ENCODE measurements around the gene MCTP1.
A peak's percentile ranks its signal among the peaks of the same experiment; 100 is the strongest.
"Not testable (repeated sequence)": the region's sequence is repeated elsewhere in the genome, so short reads cannot be mapped to it uniquely, and the experiment has no call there.

Gene MCTP1

DNA sequence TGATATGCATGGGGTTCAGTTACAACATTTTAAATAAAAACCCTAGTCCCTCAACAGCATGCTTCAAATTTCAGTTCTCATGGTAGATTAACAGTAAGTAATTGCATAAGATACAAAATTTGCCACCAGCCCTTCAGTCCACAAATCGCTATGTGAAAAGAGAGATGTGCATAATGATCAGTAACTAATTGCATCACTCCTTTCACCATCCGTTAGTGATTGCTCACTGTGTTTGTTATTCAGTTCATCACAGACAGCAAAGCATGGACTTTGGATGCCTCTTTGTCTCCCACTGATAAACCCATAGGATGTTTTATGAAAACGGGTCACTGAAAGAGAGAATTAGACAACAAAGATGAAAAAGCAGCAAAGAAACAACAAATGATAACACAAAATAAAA lies 103.2 kb downstream of the MCTP1 start:
- DNase-seq (ENCODE audit: low spot score): no peak

DNA sequence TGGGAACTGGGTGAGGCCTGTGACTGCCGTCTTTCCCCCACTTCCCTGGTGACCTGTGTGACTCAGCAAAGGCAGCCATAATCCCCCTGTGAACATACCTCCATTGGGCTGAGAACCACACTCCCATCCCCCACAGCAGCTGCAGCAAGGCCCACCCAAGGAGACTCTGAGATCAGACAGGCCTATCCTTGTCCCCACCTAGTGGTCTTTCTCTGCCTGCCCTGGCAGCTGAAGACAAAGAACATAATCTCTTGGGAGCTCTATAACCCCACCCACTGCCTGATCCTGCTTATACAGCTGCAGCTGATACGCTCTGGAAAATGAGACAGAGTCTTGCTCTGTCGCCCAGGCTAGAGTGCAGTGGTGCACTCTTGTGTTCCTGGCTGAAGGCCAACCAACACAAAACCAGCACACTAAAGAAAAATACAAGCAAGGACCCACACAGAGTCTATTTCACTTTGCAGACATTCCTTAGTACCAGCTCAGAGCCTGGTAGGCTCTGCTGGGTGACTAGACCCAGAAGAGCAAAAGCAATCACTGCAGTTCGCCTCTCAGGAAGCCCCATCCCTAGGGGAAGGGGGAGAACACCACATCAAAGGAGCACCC lies 106.7 kb downstream of the MCTP1 start:
- peak; percentile 61 for DNase-seq (ENCODE audit: low spot score)

DNA sequence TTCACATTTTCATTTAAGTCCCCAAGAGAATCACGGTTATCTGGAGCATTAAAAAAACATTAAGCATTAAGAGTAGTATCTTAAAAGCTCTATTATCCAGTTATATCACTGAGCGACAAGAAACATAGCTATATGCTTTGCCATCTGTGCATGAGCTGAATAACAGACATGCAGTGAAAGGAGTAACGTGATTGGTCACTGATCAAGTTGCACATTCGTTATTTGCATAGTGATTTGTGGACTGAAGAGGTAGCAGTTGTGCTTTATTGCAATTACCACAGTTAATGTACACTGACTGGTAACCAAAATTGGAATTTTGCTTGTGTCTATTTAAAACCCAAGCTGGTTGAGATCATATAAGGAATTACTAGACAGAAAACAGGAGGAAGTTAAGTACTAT lies 107.4 kb downstream of the MCTP1 start:
- DNase-seq (ENCODE audit: low spot score): no peak

DNA sequence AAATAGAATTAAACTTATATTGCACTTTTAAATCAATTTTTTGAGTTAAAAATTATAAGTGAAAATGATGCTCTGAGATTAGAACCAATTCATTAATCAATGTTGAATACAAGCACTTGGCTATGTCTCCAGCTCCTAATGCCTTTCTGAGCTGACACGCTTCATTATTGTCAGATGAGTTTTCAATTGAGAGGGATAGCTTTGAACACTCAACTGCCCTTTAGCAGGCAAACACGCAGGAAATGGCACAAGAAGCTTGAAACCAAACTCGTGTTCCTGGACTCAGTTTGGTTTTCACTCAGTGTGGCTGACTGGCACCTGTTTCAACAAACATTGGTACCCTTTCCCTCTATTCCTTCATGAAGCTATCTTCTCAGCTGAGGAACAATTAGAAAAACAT lies 109.8 kb downstream of the MCTP1 start:
- DNase-seq (ENCODE audit: low spot score): no peak

DNA sequence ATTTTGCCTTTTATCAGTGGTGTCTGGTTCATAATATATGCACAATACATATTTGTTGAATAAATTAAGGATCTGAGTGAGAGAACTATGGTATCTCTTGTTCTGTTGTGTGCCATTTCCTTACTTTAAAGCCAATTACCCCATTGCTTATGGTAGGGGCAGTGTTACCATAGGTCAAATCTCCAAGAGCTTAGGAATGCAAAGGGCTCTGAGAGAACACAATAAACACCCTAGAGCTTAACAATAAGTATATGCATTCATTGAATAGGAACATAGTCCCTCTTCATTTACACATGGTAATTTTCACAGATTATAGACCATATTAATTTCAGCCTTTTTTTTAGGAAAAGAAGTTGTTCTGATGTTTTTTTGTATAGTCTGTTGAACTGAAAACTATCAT lies 112.2 kb downstream of the MCTP1 start:
- no peak for DNase-seq (ENCODE audit: low spot score)

DNA sequence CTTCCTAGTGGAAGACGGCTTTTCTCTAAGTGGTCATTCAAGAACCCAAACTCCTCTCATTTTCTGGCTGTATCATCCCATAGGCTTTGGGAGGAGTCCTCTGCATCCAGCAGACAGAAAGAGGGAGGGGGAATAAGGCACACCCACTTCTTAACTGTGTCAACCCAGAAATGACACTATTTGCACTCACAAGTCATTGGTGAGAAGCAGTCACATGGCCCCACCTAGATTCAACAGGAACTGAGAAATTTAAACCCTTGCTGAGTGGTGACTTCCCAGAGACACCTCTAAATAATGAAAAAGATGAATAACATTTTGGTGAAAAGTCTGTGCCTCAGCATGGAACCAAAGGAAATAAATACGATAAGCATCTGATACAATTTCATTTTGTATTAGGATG lies 120.0 kb downstream of the MCTP1 start:
- no peak for DNase-seq (ENCODE audit: low spot score)

DNA sequence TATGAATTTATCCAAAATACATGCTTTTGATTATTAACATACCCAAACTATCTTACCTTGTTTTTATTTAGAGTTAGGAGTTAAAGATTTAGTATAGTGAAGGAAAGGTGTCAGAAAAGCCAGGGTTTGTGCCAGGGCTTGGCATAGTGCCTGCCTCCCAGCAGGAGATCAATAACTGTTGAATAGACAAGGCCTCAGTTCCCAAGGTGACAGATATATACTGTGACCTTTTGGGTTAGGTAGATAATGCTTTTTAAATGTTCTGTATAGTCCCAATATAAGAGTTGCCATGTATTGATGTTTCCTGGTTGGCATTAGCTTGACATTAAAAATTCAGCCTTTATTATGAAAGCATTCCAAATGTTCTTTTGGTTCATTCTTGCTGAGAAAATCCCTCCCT lies 121.8 kb downstream of the MCTP1 start:
- DNase-seq (ENCODE audit: low spot score): no peak

DNA sequence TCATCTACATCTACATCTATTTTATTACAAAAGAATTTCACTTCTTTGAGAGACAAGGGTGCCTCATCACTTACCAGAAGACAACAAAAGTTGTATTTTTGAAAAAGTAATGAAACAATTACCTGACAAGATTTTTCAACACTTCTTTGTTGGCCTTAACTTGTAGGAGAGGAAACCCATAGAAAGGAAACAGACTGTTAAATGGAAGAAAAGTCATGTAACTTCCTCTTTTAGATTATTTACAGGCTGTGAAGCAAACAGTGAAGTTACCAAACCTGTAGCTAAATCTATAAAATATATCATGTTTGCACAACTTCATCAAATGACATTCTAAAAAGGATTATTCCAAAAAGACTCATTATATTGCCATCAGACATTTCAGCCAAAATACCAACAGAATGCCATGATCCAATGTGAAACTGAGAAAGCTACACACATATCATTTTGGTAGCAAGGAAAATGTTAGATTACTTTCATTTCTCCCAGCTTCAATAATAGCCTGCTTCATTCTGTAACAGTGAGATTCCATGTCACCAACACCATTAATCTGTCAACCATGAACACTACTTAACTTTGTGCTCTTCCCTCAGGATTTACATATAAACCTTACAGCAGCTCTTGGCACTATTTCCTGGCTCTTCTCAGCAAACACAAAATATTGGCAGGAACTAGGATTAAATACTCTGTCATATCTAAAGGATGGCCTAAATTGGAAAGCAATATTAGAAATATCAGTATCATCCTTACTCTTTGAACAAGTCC lies 122.5 kb downstream of the MCTP1 start:
- no peak for DNase-seq (ENCODE audit: low spot score)

DNA sequence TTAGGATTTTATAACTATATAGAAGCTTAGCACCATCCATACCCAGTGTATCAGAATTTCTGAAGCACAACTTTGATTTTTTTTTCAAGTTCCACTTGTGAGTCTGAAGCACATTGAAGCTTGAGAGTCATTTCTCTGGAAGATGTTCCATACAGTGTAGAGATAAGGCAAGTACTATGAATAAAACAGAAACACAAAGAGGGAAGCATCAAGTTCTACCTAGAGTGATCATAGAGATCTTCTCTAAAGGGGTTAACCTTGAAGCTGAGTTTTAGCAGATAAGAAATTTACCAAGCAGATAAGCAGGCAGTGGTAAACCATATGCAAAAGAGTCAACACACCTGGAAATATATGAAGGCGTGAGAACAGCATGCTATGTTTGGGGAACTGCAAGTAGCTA lies 125.3 kb downstream of the MCTP1 start:
- no peak for DNase-seq (ENCODE audit: low spot score)

DNA sequence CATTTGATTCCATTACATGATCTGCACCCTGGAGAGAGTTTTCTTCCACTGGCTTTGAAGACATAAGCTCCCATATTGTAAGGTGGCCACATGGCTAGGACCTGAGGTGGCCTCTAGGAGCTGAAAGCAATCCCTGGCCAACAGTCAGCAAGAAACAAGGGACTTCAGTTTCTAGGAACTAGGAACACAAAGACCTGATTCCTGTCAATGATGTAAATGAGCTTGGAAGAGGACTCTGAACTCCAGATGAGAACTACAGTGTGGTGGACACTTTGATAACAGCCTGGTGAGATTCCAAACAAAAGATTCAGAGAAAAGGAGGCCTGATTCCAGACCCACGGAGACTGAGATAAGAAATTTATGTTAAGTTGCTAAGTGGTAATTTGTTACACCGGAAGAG lies 129.0 kb downstream of the MCTP1 start:
- DNase-seq (ENCODE audit: low spot score): no peak

DNA sequence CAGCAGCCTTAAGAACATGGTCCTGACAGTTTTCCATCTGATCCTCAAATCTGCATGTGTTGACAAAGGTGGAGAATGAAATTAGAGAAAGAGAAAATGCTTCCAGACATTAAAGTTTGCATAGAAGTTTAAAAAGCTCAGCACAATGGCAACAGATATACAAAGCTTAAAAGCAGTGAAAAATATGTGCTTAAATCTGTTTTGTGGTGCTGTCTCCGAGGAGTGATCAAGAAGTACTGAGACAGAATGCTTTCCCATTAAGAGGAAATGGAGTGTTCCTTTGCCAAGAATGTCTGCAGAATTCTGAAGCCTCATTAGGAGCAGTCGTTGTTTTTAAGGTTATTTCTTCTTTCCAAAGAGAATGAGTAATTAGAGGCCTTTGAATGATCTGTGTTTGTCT lies 131.4 kb downstream of the MCTP1 start:
- DNase-seq (ENCODE audit: low spot score): no peak

DNA sequence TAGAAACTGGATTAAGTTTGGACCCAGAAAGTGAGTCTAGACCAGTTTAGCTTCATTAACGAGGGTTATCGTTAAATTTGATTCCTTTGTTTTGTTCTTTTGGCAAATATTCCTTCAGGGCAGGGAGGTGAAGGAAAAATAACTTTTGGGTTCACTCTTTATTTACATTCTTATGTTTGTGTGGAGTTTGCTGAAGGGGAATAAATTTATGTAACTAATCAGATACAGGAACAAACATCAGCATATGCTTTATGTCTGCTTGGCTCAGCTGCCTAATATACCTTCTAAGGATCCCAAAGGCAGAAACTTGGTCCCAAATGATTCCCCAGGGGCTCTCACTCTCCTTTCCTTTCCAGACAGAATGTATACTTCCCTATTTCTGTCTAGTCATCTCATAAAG lies 132.4 kb downstream of the MCTP1 start:
- no peak for DNase-seq (ENCODE audit: low spot score)

DNA sequence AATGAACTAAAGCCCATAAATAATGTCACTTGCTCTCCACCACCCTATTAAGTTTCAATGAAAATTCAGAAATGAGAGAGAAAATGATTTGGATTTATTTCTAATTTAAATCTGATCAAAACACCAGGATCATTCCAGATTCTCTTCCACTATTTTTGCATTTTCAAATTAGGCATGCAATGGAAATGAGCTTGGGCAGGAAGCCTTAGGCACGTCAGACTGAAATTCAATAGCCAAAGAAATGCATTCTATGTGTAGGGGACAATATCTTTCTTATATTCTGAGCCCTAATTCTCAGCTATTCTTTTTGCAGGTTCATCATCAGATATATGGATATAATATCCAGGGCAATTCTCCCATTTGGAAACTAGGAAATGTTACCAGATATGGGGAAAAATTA lies 132.8 kb downstream of the MCTP1 start:
- no peak for DNase-seq (ENCODE audit: low spot score)

DNA sequence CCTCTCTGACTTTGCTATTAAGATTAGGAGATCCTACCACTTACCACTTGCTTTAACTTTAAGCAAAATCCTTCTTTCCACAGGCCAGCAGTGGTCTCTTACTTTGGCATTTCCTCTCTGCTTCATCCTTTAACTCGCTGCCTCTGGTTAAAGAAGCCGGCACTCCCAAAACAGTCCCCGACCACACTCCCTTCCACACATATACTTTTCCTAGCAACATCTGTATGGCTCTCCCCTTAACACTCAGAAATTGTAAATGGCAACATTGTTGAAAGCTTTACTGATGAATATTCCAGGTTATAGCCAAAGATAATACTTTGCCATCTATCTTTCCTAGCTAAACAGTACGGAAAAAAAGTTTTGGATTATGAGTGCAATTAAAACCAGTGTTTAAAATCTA lies 133.2 kb downstream of the MCTP1 start:
- DNase-seq (ENCODE audit: low spot score): no peak

DNA sequence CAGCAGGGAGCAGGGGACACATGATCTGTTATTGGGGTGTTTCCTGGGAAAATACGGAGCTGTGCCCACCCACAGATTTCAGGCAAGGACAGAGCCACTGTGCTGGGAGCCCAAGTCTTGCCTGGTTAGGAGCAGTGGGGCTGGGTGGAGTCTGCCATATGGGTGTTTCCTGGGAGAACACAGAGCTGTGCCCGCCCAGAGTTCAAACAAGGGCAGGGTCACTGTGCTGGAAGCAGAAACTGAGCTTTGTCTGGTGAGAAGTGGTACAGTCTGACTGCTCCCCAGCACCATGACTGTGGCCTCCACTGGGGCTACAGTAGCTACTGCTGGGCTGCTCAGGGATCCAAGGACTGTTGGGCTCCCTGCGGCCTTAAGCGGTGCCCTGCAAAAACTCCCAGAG lies 135.5 kb downstream of the MCTP1 start:
- no peak for DNase-seq (ENCODE audit: low spot score)

DNA sequence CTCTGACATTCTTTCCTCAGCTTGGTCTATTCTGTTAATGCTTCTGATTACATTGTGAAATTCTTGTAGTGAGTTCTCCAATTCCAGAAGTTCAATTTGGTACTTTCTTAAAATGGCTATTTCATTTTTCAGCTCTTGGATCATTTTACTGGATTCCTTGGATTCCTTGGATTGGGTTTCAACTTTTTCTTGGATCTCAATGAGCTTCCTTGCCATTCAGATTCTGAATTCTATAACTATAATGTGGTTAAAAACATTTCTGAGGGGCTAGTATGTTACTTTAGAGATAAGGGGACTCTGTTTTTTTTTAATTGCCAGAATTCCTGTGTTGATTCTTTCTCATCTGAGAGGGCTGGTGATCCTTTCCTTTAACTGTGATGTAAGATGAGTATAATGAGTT lies 136.4 kb downstream of the MCTP1 start:
- no peak for DNase-seq (ENCODE audit: low spot score)

DNA sequence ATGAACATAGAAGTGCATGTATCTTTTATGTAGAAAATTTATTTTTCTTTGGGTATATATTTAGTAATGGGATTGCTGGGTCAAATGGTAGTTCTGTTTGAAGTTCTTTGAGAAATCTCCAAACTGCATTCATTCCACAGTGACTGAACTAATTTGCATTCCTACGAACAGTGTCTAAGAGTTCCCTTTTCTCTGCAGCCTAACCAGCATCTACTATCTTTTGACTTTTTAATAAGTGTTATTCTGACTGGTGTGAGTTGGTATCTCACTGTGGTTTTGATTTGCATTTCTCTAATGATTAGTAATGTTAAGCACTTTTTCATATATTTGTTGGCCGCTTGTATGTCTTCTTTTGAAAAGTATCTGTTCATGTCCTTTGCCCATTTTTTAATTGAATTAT lies 141.0 kb downstream of the MCTP1 start:
- not testable (repeated sequence) for DNase-seq (ENCODE audit: low spot score)

DNA sequence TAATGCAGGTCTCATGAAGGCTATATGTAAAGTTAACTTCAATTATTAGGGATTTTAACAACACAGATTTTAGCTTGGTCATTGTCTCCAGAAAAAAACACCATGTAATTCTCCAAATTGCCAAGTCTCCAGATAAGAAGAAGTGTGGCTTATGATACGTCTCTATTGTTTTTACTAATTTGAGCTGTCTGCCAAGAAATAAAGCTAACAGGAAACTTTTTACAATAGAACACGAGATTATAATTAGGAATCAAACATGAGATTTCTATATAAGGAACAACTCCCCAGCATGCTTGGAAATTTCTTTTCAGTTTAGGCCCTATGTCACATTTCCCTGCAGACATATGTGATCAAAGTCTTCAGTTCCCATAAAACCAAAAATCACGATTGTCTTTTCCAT lies 142.7 kb downstream of the MCTP1 start:
- DNase-seq (ENCODE audit: low spot score): no peak

DNA sequence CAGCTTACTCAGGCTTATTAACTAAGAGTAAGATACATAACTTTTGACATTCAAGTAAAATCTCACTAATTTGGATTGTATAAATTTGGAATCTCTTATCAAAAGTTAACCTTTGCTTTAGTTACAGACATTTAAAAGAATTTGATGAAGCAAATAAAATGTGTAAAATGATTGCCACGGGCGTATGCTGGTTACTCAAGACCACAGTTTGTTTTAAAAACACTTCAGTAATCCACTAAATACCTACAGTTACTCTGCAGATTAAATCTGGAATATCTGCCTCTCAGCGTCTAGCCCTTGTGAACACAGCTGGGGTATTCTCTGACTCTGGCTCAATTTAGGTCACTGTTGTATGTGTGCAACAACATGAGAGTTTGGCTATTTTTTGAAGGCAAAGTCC lies 143.8 kb downstream of the MCTP1 start:
- DNase-seq (ENCODE audit: low spot score): no peak

DNA sequence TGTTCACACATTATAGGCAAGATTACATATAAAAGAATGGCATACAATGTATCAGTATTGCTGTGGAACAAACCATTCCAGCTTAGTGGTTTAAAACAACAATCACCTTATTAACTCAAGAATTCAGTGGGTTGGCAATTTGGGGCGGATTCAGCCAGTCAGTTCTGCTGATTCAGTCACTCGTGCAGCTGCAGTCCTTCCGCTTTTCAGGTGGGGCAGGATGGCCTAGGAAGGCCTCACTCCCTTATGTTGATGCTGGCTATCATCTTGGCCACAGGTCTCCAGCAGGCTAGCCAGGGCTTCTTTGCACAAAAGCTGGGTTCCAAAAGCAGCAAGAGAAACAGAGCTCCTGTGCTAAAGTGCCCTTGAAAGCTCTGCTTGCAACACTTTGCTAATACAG lies 150.6 kb downstream of the MCTP1 start:
- DNase-seq (ENCODE audit: low spot score): no peak

DNA sequence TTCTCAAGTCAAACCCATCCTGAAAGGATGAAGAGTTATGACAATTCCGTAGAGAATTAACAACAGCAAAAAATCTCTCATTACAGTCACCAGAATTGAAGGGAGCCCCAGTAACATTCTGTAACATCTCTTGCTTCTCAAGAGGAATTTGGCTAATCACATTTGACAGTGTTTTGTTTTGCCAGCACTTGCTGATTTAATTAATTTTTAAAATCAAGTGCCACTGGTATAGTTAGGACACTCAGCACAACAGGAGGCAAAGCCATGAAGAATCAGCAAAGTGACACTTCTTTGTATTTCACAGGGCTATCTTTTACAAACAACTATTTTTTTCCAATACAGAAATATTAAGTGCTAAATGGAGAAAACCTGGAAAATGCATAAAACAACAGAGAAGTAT lies 152.8 kb downstream of the MCTP1 start:
- no peak for DNase-seq (ENCODE audit: low spot score)

DNA sequence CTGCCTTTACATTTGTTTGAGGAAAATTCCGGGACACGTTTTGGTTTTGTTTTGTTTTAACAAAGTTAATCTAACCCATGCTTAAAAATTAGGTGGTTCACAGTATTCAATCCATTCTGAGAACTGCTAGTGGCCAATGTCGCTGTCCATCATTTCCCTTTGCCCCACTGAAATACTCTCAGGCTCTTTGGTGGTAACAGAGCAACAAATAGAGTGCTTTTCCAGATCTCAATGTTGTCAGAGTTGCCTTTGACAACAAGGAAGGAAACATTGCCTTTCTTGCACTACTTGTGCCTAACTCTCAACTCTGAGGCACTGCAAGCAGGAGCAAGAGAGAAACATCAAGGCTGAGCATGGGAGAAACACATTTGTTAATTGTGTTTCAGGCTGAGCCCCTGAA lies 154.0 kb downstream of the MCTP1 start:
- DNase-seq (ENCODE audit: low spot score): no peak

DNA sequence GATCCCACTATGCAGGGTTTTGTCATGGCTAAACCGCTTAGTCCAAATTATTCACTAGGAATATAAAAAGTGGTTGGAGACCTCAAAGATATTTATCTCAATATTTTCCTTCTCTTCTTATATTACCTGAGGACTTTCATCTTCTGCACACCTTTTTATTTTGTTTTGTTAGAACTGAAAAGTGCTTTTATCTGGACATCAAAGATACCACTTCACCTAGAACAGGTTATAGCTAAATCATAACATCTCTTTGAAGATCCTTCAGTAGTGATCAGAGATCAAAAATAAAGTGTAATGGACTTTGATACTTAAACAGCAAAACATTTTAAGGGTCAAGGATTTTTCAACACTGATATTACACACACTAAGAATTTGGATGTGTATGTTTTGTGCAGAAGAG lies 160.2 kb downstream of the MCTP1 start:
- no peak for DNase-seq (ENCODE audit: low spot score)

DNA sequence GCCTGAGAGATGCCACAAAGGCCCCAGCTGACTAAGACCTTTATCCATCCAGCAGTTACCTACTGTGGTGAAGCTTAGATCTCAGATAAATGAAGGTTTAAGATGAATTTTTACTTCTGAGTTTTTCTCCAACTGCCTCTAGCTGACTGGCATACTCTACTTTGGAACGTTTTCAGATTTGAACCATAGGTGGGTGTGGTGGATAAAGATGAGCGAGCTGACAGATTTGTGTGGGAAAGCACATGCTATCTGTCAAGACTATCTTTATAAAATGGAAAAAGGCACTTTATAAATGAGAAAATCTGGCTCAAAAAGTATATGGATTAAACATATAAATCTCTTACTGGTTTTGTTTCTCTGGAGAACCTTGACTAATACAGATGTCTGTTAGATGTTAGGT lies 160.8 kb downstream of the MCTP1 start:
- DNase-seq (ENCODE audit: low spot score): no peak
